IPS DF 19.7 (cell line): ENCODE data around the gene MBTD1.
"Not testable (repeated sequence)": the region's sequence is repeated elsewhere in the genome, so short reads cannot be mapped to it uniquely, and the experiment has no call there.

ENCODE experiments used
- DNase-seq: peaks from one replicate; pipeline ENCODE4 v3.0.0-alpha.2; 2013; ENCODE audit warnings: low read depth, low spot score

Gene MBTD1

DNA sequence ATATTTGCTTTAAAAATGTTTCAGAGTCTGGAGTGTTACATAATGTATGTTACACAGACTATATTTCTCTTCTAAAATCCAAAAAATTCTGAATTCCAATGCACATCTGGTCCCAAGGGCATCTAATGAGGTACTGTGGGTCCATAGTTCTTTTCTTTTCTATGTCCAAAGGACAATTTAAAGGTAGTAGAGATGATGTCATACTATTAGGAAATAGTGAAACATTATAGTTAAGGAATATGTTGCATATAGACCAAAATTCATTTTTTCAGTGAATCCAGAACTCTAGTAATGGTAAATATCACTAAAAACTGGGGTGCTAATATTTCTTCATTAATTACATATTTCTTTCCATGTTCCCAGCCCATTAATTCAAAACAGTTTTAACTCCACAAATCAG, 70.7 kb downstream of the MBTD1 start:
- no peak for DNase-seq

DNA sequence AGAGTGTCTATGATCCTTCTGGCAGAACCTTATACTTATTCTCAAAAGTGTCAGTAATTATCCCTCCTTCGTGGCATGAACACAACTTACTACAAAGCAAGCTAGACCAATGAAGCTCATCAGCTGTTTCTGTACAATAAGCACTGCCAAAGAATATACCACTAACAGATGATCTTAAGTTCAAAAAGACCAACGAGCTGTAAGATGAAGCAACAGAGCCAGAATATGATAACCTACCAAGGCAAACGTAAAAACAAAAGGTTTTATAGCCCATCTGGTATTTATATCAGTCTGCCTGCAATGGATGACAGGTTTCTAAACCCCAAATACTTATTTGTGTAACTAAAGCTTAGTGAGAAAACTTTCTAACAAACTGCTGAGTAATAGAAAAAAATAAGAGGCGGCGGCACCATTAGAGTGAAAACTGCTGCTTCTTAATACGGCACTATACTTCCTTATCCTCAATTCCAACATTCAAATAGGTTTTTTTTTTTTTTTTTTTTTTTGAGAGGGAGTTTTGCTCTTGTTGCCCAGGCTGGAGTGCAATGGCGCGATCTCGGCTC, 71.5 kb downstream of the MBTD1 start:
- DNase-seq: no peak

DNA sequence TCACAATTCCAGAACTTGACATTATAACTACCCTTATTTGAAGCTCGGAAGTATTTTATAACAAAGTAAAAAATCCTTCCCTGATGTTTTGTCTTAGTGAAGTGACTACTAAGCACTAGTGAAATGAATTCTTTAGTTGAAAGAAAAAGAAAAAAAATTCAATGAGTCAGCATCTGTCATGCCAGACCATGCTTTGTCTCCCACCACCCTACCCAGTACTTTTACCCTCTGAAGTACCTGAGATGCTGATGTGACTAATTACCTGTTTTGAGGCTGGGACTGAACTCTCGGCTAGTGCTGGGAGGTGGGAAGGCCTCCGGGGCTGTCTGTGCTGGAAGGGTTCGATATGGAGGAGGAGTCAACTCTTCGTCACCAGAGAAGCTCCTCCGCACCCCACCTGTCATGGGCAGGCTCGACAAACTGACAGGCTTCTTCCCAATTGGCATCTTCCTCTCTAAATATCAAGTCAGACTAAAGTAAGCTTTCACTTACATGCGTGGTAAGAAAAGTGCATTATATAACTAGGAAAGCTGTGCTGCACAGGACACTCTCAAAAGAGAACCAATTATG, 74.0 kb downstream of the MBTD1 start:
- DNase-seq: no peak

DNA sequence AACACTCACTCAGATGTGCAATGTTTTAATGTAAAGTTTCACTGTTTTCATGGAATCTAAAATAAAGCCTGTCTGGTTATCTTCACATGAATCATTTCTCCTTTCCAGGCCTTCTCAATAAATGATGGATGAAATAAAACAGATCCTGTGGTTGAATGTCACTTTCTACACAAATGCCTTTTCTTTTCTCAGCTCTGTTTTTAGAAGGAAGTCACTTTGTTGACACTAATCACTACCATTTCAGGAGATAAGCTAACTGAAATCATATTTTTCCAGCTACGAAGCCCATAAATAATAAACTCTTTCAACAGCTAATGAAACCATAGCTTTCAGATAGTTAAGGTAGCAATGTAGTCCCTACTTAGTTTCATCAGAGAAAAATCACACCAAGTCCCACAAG, 75.7 kb downstream of the MBTD1 start:
- no peak for DNase-seq

DNA sequence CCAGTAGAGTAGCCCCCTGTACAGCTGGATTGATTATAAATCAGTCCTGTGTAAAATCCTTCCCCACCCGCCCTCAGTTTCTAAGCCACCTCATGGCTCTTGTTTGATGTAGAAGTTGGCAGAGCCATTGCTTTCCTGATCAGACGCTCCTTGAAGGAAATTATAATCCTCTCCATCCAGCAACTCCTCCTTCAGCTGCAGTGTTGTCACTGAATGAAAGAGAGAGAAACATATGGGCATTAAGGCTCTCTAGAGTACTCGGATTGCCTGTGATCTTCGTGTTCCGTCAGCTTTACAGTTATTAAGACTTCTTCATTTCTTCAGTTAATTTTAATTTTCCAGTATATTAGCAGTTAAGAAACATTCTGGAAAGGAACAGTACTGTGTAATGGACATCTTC, 79.4 kb downstream of the MBTD1 start:
- no peak for DNase-seq

DNA sequence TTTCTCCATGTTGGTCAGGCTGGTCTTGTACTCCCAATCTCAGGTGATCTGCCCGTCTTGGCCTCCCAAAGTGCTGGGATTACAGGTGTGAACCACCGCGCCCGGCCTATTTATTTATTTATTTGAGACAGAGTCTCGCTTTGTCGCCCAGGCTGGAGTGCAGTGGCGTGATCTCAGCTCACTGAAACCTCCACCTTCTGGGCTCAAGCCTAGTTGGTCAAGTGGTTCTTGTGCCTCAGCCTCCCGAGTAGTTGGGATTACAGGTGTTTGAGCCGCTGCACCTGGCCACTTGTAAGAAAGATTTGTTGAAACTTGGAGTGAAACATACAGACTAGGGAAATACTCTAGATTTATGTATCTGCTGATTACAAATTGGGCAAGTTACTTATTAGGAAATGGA, 87.8 kb downstream of the MBTD1 start:
- DNase-seq: not testable (repeated sequence)

DNA sequence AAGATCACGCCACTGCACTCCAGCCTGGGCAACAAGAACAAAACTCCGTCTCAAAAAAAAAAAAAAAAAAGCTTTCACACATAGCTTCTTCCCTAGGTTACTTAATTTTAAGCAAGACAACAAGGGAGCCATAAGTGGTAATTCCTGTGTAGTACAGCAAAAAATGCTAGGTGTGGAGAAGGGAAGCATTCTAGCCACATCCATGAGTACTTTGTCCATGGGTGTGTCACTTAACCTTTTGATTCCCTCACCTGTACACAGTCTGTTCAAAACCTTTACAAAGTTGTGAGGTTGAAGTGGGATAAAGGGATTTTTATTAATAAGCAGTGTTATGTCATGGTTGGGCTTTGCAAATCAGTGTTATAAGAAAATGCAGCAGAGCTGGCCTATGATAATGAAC, 89.1 kb downstream of the MBTD1 start:
- DNase-seq: no peak

DNA sequence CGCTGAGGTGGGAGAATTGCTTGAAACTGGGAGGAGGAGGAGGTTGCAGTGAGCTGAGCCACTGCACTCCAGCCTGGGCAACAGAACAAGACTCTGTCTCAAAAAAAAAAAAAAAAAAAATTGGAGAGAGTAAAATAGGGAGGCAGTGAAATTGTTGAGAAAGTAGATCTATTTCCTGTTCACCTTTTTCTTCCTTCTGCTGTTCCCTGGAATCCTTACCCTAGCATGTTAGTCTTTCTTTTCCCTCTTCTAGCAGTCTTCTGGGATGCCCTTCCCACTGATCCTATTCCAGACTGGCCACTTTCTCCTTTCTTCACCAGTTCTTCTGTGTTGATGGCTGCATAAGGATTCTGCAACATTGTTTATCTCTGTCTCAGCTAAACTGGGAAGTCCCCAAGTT, 90.5 kb downstream of the MBTD1 start:
- no peak for DNase-seq

DNA sequence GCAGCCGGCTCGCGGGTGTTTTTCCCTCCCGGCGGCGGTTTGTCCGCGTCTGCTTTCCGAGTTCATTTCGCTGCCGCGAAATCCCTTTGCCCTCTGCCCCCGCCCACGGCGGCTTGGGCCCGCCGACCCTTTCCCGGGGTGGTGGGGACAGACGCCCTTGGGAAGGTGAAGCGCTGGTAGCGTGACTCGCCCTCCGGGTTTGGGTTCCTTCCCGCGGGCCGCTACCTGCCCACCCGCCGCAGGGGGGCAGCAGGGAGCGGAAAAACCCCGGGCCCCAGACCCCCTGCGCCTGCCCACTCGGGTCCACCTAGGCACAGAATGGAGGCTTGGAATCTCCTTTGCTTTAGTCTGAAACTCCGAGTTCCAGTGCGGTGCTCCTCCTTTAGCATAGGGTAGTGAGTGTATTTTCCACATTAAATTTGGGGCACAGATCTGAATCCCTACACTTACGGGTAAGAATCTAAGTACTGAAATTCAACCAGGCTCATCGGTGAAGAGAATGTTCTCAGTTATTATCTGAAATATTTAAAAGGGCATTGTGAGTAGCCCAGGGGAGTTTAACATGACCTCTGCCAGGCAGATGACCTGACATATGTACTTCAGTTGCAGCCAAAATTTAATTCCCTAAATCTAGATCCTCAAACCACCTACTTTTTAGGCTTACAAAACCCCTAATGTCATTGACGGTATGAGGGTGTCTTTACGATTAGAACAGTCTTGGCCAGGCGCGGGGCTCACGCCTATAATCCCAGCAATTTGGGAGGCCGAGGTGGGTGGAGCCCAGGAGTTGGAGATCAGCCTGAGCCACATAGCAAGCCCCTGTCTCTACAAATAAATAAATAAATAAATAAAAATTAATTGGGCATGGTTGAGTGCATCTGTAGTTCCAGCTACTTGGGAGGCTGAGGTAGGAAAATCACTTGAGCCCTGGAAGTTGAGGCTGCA, 92.6 kb downstream of the MBTD1 start:
- DNase-seq: no peak

DNA sequence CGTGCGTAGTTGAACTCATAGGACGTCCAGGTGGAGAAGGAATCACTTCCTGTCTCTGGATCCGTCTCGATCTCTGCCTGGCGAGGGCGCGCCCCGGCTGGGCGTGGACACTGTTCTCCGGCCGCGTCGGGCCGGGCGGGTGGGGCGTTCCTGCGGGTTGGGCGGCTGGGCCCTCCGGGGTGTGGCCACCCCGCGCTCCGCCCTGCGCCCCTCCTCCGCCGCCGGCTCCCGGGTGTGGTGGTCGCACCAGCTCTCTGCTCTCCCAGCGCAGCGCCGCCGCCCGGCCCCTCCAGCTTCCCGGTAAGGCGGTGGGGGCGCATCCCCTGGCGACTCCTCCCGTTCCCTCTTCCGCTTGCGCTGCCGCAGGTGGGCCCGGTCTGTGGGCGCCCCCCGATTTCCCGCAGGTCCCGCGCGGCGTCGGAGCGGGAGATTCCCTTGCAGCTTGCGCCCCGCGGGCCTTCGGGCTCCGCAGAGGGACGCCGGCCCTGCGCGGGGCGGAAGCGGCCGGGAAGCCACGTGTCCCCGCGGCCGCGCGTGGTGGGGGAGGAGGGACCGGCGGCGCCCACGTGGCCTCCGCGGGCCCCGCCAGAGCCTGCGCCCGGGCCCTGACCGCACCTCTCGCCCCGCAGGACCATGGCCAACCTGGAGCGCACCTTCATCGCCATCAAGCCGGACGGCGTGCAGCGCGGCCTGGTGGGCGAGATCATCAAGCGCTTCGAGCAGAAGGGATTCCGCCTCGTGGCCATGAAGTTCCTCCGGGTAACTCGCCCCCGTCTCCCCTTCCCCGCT, 93.5 kb downstream of the MBTD1 start, which contains the start of gene NME2:
TSS of gene NME2 (plus strand) at position 214 of the 789 bp plus-strand sequence. CDS start at position 634, 420 bp downstream.
- peak; percentile 45 for DNase-seq

DNA sequence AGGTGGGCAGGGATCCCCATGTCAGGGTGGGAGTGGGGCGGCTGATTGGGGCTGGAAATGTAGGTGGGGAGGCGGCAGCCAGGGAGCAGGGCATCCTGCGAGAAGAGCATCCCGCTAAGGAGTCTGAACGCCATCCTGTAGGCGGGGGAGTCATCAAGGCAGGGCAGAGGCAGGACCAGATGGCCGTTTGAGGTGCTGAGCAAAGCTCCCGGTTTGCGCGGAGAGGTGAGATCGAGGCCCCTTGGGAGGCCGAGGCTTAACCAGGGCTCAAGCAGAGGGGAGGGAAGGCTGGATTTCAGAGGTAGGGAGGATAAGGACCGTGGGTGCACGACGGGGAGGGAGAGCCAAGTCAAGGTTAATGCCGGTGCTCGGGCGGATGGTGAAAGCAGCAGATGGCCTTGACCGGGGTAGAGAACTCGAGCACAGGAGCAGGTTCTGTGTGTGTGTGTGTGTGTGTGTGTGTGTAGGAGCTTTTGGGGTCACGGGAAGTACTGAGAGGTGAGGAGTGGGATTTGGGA, 94.1 kb downstream of the MBTD1 start:
- no peak for DNase-seq

DNA sequence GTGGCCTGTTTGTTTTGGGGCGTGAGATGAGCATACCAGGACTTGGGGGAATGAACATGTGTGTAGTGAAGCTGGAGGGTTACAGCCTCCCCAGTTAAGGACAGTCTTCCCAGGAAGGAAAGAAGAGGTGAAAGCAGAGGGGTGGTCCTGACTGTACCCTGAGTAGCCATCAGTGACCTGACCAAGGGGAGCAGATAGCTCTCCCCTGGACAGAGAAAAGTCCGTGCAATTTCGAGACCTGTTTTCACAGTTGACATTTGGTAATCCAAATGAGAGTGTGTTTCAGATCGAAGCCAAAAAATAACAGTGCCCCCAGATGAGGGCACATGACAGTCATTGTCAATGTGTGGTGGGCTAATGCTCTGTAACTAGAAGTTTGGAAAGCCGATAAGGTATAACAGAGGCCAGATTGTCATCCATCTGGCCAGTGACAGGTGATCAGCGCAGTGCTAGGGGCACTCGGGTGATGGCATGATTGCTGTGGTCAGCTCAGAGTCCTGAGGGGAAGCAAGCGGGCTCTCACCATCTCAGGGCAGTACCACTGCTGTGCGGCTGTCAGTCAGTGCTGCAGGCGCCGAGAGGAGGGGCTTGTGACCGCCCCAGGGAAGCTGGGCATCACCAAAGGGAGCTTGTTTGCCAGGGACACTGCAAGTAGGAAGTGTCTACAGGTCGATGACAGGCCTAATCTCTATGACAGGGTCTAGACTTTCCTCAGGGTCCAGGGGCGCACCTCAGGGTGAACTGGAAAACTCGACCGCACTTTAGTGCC, 94.8 kb downstream of the MBTD1 start:
- DNase-seq: no peak

DNA sequence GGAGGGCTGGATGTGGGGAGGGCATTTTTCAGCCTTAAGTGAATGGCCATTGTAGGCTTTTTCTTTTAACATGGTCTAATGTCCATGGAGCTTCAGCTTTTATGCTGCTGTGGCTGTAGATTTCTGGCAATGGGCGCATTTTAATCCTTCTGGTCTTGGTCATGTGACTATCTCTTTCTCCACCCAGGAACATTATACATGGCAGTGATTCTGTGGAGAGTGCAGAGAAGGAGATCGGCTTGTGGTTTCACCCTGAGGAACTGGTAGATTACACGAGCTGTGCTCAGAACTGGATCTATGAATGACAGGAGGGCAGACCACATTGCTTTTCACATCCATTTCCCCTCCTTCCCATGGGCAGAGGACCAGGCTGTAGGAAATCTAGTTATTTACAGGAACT, 98.3 kb downstream of the MBTD1 start:
- no peak for DNase-seq

DNA sequence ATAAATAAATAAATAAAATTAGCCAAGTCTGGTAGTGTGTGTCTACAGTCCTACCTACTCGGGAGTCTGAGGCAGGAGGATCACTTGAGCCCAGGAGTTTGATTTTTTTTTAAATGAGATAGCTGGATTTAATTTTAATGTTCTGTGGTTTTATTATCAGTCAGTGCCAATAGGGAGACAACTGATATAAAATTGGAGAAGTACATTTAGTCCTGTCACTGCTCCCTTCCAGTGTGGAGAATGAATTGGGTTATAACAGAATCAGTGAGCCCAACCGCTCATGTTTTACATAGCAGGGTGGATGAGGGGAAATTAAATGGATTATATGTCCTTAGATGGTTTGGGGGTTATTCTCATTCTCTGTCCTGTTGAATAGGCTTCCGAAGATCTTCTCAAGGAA, 100.2 kb downstream of the MBTD1 start:
- DNase-seq: no peak

DNA sequence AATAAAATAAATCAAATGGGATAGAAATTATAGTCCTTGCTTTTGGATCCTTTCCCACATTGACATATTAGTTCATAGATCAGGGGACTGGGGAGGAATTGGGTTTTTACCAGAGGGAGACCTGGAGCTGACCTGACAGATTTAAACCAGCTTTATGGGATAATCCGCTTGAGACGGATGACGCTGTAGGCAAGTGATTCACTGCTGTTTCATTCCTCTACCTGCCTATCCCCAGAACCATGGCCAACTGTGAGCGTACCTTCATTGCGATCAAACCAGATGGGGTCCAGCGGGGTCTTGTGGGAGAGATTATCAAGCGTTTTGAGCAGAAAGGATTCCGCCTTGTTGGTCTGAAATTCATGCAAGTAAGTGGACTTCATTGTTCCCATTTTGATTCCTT, 104.4 kb downstream of the MBTD1 start:
- no peak for DNase-seq

DNA sequence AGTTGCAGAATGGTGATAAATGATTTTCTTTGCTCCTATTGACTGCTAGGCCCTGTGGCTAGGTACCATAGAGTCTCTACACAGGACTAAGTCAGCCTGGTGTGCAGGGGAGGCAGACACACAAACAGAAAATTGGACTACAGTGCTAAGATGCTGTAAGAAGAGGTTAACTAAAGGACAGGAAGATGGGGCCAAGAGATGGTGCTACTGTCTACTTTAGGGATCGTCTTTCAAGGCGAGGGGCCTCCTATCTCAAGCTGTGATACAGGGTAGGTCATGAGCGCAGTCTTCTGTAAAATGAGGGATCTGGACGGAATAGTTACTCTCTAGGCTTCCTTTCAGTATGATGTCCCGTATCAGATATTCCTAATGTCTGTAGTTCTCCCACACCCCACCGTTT, 105.7 kb downstream of the MBTD1 start:
- DNase-seq: no peak

DNA sequence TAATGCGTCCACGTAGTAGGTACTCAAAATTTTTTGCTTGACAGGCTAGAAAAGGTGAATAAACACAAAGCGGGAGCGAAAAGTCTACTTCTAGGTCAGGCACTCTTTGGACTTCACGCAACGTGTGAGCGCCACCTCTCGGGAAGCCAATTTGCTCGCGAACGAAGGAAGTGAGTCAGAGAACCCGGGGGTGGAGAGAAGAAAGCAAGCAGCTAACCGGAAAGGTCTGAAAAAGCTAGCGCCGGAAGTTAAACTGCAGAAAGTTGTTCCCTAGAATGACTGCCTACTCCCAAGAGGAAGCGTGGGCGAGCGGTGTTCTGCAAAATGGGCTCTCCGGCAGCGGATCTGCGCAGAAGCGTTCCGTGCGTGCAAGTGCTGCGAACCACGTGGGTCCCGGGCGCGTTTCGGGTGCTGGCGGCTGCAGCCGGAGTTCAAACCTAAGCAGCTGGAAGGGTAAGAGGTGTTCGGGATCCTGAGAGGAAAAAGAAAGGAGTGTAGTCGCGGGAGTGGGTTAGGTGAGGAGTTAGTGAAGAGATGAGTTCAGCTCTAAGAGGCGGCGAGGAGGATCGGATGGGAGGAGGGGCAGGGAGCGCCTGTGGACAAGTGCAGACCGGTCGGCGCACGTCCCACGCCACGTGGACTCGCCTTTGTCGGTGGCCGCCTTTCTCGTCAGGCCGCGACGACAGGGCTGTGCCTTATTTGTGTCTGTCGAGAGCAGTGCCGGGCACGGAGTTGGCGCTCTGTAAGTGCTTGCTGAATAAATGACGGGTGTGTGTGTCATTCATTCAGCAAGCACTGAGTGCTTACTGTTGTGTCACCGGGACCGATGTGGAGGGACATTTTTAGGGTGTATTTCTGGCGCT, 106.4 kb downstream of the MBTD1 start, which contains the start of gene NME1:
TSS of gene NME1 (plus strand) at position 350 of the 863 bp plus-strand sequence. CDS start 2,096 bp downstream, outside the sequence.
- DNase-seq: peak; percentile 98

DNA sequence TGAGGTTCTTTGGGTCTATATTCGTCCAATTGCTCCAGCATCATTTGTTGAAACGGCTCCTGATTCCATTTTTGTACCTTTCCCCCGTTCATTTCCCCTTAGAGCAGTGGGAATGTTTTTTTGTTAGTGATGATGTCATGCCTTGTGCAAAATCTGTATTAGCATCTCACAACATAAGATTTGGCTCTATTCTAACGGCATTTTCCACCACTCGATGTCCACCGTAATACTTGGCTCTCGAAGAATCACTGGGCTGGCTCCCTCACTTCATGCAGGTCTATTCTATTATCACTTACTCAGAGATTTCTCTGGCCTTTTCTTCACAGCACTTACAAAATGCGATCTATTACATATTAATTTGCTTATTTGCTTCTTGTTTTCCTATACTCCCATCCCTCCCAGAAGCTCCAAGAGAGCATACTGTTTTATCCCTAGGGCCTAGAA, 107.1 kb downstream of the MBTD1 start:
- DNase-seq: no peak

DNA sequence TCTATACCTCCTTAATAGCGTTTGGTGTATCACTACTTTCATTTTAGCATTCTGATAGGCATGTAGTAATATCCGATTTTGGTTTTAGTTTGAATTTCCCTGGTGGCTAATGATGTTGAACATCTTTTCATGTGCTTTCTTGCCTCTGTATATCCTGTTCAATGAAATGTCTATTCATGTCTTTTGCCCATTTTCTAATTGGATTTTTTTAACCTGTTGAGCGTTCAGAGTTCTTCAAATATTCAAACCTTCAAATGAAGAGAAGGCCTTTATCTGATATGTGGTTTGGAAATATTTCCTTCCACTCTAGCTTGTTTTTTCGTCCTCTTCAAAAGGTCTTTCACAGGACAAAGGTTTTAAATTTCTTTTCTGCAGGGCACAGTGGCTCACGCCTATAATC, 108.9 kb downstream of the MBTD1 start:
- no peak for DNase-seq

DNA sequence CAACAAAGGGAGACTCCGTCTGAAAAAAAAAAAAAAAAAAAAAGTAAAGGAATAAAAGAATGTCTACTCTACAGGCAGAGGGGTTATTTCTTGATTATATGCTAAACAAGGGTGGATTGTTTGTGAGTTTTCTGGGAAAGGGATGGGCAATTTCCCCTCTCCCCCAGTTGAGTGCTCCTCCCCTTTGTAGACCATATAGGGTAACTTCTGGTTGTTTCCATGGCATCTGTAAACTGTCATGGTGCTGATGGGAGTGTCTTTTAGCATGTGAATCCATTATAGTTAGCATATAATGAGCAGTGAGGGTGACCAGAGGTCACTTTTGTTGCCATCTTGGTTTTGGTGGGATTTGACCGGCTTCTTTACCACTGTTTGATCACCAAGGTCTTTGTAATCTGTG, 110.7 kb downstream of the MBTD1 start:
- no peak for DNase-seq
